DMS153 treated with DMSO at 0.1 percent for 48 hours (cell line): Measurements from ENCODE around the gene GPATCH3.
"Not testable (repeated sequence)": the region's sequence is repeated elsewhere in the genome, so short reads cannot be mapped to it uniquely, and the experiment has no call there.

Experiments used
- DNase-seq: peaks from one replicate; lab custom pipeline; 2025; ENCODE audit not compliant: unreplicated experiment; lab: John Stamatoyannopoulos, UW

GPATCH3 gene

DNA sequence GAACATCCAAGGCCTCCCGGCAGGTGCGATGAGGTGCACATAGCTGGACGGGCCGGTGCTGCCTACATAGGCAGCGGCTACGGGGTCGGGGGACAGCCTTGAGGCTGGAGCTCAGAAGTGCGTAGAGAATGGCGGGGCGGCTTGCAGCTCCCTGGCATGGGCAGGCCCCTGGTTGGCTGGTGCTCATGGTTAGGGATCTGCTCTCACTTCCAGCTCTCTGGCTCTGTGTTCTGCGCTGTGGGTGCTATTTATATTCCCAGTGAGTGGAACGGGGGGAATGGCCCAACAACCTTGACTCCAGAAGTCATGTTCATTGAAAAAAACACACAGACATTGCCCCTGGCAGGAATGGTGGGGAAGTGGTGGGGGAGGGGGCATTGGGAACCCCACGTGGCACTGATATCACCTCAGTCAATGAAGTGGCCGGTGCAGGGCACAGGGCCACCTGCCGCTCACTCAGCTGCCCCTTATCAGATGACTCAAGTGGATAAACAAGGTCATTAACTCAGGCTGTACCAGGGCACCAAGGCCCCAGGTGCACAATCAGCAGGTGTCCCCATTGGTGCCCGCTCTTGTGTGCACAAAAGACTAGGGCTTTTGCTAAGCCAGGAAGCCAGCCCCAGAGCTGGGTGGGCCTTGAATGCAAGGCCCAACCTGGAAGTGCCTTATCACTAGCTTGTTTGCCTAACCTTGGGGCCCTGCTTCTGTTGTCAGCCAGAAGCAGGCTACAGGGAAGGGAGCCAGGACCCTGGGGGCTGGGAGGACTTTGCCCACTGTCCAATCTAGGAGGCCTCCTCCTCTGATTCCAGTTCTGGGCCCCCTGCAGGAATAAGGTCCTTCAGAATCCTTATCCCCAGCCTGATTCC is 13.7 kb upstream of the GPATCH3 start, which contains the start of gene NR0B2:
NR0B2 (minus strand) TSS at position 222 of the 866 bp plus-strand sequence; CDS start at position 187, 35 bp downstream.
- DNase-seq: peak; percentile 100

DNA sequence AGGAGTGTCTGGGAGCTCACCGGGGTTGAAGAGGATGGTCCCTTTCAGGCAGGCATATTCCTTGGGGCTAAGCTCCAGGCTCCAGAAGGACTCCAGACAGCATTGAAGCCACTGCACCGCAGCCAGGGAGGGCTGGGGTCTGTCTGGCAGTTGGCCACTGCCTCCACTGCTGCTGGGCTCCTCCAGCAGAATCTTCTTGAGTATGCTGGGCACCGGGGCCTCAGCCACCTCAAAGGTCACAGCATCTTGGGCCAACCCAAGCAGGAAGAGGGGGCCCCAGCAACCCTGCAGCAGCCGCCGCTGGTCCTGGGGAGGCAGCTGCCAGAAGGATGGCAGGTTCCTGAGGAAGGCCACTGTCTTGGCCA is 13.1 kb upstream of the GPATCH3 start:
- DNase-seq: no peak

DNA sequence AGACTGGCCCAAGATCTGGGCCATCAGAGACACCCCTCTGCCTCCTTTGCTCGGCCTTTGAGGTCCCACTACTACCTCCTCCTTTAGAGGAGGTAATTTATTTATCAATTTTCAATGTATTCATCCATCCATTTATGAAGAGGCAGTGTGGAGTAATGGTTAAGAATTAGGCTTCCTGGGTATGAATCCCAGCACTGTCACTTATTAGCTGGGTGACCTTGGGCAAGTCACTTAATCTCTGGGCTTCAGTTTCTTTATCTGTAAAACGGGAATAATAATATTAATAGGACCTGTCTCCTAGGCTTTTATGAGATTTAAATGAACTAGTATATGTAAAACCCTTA is 11.9 kb upstream of the GPATCH3 start:
- DNase-seq: no peak

DNA sequence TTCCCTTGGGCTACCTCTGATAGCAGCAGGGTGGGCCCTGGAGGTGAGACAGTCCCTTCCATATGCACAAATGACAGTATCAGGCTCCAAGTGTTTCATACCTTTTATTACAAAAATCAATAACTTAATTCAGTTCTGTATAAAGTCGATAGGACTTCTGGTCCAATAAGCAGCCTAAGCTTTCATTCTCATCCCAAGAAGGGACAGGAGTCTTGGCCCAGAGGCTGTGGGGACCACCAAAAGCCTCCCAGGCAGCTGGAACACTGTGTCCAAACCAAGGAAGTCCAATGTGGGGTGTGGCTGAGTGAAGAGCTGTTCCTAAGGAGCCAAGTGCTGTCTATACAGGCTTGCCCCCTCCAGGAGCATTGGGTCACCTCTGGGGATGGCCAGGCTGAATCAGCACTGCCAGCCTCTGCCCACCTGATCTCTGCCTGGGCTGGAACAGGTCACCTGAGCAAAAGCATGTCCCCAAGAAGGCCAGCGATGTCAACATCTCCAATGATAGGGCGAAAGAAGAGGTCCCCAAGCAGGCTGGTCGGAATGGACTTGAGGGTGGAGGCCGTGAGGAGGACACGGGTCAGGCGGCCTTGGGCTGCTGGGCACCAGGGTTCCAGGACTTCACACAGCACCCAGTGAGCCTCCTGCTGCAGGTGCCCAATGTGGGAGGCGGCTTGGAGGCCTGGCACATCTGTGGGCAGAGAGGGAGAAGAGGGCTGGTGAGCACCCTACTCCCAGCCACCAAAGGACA is 11.3 kb upstream of the GPATCH3 start:
- DNase-seq: no peak

DNA sequence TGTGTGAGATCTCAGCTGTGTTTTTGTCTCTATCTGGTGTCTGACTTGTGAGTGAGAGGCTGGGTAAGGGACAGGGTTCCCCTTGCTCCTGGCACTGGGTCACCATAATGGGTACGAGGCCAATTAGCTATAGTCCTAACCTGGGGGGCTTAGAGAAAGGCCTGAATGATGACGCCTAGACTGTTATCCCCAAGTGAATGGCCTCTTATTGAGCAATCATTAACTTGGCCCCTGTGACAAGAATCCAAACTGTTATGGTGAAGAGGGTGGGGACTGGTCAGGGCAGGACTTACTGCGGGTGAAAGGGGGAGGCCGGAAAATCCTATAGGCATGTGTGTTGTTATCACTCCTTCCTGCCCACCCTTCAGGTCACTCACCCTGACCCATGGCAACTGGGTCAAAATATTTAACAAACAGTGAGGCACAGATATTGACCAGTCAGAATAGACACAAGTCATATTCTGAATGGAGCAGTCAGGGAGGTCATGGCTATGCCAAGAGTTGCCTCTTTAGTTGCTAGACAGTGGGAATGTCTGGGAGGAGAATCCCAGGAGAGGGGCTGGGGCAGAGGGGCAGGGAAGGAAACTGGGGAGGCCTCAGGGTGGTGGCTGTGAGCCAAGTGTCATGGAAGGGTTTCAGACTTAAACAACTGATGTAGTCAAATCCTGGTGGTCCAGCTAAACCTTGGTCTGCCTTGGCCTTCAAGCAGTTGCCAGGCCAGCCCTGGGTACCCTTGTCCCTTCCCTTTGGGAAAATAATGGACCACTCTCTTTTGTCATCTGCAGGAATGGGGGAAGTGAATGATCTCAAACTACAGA is 10.3 kb upstream of the GPATCH3 start:
- no peak for DNase-seq

DNA sequence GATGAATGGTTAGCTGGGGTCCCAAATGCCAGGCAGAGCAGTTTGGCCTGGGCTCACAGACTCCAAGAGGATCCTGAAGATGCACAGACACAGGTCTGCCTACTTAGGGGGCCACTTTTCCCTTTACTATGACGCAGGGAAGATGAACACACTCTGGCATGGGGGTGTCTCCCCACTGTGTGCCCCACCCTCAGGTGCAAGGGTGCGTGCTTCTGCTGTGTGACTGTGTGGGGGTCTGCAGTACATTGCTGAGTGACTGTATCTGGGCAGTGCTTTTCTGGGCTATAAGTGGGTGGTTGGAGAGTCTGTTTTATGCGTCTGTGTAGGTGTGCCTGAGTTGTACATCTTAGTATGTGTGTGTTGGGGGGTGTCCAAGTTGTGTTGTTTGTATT is 9.7 kb upstream of the GPATCH3 start:
- DNase-seq: no peak

DNA sequence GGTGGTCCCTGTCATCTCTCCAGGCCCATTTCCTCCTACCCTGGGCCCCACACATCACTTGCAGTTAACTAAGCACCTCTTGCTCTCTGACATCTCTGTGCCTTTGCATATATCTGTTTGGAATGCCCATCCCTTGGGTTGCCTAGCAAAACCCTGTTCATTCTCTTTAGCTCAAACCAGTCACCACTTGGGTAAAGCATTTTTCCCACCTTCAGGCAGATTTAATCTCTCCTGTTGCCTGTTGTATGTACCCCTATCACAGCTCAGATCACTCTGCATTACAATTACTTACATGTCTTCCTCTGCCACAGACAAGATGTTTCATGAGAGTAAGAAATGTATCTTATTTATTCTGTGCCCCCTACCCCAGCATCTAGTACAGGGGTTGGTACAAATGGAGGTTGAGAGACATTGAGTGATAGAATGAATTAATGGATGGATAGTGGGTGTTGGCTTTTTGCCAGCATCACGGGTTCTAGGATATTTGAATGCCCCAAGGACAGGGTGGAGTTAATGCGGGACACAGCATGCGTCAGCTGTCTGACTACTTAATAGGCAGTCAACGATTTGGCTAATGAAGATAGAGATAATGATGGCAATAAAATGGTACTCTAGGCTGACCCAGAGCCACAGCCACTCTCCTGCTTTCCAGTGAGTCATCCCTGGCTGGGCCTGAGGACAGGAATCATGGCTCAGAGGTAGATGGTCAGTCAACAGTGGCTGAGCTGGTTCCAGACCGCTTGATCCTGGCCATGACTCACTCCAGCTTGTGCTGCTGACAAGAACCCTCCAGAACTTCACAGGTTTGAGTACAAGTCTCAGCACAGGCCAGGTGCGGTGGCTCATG is 7.0 kb upstream of the GPATCH3 start:
- DNase-seq: no peak

DNA sequence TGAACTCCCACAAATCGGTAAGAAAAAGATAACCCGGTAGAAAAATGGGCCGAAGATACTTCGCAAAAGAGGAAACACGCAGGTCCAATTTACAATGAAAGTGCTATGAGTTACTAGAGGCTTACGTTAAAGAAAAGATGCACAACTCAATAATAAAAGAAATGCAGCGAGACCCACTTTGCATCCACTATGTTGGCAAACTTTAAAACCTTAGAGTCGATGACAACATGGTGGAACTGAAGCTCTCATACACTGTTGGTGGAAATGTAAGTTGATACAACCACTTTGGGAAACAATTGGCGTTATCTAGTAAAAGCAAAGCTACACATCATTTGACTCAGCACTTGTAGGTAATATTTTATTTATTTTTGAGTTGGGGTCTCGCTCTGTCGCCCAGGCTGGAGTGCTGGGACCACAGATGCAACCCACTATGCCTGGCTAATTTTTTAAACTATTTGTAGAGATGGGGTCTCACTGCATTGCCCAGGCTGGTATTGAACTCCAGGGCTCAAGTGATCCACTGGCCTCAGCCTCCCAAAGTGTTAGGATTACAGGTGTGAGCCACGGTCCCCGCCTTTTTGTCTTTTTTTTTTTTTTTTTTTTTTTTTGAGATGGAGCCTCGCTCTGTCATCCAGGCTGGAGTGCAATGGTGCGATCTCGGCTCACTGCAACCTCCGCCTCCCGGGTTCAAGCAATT is 696 bp upstream of the GPATCH3 start:
- DNase-seq: no peak

DNA sequence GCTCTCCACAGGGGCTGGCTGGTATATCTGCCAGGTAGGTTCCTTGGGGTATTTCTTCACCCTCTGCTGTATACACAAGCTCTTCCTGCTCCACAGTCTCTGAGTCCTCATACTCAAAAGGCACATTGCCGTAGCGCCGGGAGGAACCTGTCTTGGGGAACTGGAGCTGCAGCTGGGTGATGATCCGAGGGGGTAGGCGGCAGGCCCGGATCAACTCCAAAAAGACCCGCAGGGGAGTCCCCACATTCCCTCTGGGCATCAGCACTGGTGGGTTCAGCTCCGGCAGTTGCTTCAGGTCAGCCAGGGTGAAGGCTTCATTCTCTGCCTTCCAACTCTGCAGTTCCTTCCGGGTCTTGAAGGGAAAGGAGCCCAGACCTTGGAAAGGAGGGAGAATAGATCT is 2.9 kb downstream of the GPATCH3 start:
- no peak for DNase-seq

DNA sequence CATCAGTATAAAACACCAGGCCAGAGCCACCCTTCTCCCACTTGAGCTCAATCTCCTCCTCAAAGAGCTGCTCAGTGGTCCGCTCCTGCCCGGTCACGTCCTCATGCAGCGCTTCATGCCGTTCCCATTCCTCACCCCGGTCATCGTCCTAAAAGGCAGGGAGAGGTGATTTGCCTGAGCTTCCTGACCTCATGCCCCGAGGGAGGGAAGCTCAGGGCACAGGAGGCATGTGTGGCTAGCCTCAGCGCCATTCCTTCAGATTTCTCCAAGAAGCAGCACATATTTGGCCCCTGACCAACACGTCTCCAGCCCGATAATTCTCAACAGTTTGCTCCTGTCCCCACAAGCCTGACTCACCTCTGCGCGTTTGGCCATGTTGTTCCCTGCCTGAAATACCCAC is 6.0 kb downstream of the GPATCH3 start:
- no peak for DNase-seq

DNA sequence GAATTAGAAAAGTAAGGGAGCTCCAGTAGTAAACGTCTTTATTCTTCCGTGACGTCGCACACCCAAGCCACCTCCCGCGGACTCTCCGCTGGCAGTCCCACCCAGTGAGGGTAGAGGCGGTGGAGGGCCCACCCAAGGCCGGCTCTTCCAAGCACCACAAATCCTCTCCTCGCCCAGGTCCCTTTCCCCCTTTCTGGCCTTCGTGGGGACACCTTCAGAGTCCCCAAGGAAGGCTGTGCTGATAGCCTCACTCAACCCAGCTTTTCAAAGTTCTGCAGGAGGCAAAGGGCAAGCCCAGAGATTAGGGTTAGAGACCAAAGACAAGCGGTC is 9.8 kb downstream of the GPATCH3 start:
- no peak for DNase-seq

DNA sequence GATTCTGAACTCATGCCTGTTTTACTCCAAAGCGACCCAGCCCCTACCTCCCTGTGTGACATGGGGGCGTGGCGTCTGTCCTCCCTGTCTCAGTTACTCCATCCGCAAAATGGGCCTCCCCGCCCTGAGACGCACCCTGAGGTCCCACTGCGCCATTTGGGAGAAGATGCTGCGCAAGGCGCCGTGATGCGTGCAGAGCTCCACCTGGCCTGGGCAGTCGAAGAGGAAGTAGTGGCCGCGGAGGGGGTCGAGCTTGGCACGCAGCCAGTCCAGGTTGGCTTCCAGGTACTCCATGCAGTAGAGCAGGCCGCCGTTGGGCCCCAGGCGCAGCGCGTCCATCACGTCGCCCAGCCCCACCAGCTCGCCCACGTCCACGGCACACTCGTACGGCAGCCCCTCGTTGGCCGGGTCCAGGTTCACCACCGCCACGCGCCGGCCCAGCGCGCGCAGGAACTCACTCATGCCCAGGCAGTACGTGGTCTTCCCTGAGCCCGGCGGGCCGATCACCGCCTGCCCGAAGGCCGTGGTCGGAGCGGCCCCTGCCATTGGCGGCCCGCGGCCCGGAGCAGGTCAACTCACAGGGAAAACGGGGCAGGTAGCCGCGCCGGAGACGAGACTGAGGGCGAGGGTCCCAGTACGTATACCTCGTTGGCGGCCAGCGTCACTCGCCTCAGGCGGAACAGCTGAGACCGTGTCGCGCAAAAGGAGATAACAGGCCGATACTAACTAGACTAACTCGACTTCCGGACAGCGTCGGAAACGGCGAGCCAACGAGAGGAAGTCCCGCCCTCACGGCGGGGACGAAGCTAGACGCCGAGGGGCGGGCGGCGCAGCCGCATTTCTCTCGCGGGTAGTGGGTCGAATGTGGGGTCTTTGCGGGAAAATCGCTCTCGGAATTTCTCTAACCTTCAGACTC is 10.5 kb downstream of the GPATCH3 start, which contains the start of gene GPN2:
GPN2 (minus strand) TSS at position 733 of the 916 bp plus-strand sequence; CDS start at position 546, 187 bp downstream.
- peak; percentile 78 for DNase-seq

DNA sequence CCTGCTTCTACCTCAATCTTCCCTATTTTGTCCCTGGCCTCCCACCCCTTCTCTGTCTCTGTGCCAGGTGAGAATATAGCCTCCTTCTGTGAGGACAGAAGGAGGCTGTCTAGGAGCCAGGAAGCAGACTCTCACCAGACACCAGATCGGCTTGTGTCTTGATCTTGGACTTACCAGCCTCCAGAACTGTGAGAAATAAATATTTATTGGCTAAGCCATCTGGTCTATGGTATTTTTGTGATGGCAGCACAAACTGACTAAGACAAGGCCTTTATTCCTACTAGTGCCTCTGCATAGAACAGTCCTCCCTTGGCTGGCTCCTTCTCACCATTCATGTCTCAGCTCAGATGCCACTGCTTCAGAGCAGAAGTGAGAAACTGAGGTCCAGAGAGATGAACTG is 12.0 kb downstream of the GPATCH3 start:
- DNase-seq: no peak

DNA sequence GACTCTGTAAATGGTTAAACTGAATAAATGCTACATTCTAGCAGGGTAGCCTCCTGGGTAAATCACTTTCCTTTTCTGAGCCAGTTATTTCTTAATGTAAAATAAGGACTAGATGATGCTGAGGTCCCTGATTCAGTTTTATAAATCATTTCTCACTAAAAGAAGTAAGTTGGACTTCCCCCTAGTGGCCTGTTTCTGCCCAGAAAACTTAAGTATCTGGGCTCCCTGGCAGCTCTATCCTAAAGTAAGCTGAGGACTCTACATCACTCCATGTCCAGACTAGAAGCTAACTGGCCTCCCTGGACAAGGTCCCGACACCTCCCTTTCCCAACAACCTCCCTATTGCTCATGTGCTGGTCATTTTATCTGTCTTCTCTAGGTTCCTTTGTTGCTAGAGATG is 13.1 kb downstream of the GPATCH3 start:
- DNase-seq: no peak

DNA sequence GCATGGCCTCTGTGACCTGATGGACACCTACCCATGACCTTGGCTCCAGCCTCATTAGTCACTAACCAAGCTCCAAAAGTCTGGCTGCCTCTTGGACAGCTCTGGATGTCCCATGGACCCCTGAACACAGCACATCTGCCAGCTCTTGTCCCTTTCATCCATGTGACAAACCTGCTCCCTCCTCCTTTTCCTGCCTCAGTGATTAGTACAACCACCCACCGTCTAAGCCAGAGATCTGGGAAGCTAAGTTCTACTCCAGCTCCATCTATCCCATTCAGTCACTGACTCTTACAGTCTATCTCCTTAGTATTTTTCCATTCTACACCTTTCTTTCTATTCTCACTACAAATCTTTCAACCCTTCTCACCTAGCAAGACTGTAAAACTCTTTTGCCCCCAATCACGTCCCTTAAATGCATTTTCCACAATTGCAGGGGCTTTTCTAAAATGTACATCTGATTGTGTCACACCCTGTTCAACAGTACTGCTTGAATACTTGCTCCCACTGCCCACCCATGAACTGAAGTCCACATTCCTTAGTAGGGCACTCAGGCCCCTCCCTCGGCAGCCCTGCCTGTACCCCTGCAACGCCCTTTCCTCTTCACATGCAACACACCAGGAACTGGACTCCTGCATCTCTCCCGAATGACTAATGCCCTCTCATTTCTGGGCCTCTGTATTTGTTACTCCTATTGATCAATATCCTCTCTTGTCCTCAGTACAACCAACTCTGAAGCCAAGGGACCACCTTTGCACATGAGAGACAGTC is 17.4 kb downstream of the GPATCH3 start:
- no peak for DNase-seq

DNA sequence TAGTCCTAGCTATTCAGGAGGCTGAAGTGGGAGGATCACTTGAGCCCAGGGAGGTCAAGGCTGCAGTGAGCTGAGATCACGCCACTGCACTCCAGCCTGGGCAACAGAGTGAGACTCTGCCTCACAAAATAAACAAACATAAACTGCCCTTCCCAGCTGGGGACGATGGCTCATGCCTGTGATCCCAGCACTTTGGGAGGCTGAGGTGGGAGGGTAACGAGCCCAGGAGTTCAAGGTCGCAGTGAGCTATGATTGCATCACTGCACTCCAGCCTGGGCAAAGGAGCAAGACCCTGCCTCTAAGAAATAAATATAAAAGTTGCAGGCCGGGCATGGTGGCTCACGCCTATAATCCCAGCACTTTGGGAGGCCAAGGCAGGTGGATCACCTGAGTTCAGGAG is 18.7 kb downstream of the GPATCH3 start:
- DNase-seq: not testable (repeated sequence)

DNA sequence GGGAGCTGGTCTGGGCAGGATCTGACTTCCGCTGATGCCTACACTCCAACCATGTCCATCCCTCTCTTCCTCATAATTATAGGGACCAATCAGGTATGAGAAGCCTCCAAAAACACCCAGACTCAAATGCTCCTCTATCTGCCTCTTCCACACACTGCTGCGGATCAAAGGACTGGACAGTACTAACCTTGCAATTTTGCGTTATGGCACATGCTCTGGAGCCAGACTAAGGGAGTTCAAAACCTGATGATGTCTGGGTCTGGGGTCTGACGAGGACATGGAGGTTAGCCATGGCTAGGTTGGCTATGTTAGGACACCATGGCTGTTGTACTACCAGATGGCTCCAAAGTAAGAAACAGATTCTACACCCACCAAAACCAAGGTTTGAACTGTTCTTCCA is 20.5 kb downstream of the GPATCH3 start:
- no peak for DNase-seq

DNA sequence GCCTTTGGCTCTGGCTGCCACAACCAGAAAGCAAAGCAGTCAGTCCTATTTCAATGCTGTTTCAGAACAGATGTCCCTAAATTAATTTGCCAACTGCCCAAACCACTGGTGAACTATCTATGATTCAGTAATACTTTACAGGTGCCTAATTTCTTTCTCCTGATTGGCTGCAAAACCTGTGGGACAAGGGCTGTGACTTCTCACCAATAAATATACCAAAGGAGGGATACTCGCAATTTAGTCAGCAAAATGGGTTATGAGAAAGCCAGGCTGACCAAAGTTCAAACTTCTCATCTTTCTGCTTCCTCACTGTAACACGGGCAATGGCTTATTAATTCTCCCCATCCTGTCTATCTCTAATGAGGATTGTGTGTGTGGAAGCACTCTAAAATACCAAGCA is 22.9 kb downstream of the GPATCH3 start:
- DNase-seq: no peak
